ENCODE results near the gene ADAMTSL3. TPM values are rescaled to one million over a fixed set of nuclear protein-coding genes. Genes with fewer than 3 reads are reported as not detected.
"Not testable (repeated sequence)": the region's sequence is repeated elsewhere in the genome, so short reads cannot be mapped to it uniquely, and the experiment has no call there.

ADAMTSL3 gene
- total RNA-seq, 2 donors from 2014 or later = not detected

DNA sequence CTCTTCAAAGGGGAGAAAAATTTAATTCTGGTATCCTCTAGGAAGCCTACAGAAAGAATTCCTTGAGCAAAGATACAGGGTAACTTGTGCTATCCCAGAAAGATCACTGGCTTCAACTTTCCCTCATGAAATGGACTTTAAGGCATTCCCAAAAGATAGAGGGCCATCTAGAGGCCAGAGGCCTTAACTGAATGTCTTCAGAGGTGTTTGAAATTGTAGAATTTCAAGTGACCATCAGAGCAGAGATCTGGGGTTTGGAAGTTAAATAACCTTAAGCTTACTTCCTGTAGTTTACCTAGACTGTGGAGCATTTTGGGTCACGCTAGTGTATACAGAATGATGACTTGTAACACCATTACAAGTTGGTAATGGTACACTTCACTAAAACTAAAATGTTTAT, 400.6 kb downstream of the ADAMTSL3 start:
- not testable (repeated sequence) for ATAC-seq; DNase-seq (ENCODE audit: low spot score in 2 of 2); H3K27ac Mint-ChIP-seq
- Mint-ChIP-seq H3K9me3 (peaks cover 17 to 21% of the 10 kb centered on the region in 2 donors), H3K36me3 (peaks cover 6 to 13% of the 10 kb centered on the region in 2 donors)

DNA sequence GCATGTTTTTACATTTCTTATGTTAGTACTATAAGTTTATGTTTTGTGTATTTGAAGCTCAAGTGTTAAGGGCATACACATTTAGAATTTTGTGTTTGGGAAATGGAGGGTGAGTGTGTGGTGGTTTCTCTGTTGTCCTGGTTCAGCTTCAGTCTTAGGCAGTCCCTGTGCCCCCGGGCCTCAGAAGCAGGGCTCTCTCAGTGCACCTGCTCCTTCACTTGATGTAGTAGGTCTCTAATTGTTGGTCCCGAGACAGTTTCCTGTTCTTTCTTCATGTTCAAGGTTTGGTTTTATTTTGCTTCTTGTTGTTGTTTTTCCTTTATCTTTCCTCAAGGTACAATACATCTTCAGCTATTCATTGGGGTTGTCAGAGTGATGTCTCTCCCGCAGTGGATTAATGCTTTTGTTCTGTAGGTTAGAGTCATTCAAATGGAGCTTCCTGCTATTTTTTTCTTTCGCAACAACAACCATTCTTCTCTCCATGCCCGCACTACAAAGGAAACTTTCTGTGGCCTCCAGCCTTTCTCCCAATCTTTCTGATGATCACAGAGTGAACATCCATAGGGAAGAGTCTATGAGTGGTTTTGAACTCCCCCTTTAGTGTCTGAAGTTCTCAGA, 403.9 kb downstream of the ADAMTSL3 start:
- H3K27ac Mint-ChIP-seq = no peak overlapping the region
- peaks cover 6 to 13% of the 10 kb centered on the region in 2 donors for H3K36me3 Mint-ChIP-seq
- peaks cover 20 to 24% of the 10 kb centered on the region in 2 donors for H3K9me3 Mint-ChIP-seq
- DNase-seq (ENCODE audit: low spot score in 2 of 2) (no peak), ATAC-seq (no peak)

DNA sequence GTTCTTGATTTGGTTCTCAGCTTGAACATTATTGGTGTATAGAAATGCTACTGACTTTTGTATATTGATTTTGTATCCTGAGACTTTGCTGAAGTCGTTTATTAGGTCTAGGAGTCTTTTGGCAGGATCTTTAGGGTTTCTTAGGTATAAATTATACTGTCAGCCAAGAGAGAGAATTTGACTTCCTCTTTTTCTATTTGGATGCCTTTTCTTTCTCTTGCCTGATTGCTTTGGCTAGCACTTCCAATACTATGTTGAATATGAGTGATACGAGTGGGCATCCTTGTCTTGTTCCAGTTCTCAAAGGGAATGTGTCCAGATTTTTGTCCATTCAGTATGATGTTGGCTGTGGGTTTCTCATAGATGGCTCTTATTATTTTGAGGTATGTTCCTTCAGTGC, 409.8 kb downstream of the ADAMTSL3 start:
- not testable (repeated sequence) for DNase-seq (ENCODE audit: low spot score in 2 of 2); H3K27ac Mint-ChIP-seq; ATAC-seq
- H3K36me3 Mint-ChIP-seq = peaks cover 0 to 10% of the 10 kb centered on the region in 2 donors
- H3K9me3 Mint-ChIP-seq = peaks cover 12 to 22% of the 10 kb centered on the region in 2 donors

DNA sequence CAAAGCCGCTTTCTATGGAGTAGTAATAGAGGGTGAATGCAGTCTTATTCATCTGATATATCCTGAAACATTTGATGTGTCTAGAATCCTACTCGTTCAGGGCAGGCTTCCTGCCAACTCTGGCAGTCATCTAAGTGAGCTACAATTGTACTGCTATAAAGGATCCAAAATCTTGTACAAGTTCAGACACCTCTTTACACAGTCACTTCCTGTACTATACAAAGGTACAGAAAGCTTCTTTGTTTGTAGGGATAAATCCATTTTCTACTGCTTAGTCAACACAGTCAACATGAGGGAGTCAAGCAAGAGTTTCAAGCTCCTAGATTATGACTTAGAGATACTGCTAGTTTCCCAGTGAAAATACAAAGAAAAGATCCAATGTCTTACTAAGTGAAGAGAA, 414.8 kb downstream of the ADAMTSL3 start:
- Mint-ChIP-seq H3K9me3 (peaks cover 3 to 13% of the 10 kb centered on the region in 2 donors), H3K36me3 (peaks cover 0 to 16% of the 10 kb centered on the region in 2 donors)
- not testable (repeated sequence) for H3K27ac Mint-ChIP-seq; ATAC-seq; DNase-seq (ENCODE audit: low spot score in 2 of 2)

DNA sequence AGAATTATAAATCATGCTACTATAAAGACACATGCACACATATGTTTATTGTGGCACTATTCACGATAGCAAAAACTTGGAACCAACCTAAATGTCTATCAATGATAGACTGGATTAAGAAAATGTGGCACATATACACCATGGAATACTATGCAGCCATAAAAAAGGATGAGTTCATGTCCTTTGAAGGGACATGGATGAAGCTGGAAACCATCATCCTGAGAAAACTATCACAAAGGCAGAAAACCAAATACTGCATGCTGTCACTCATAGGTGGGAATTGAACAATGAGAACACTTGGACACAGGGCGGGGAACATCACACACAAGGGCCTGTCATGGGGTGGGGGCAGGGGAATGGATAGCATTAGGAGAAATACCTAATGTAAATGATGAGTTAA, 424.1 kb downstream of the ADAMTSL3 start:
- not testable (repeated sequence) for H3K27ac Mint-ChIP-seq; ATAC-seq; H3K36me3 Mint-ChIP-seq; H3K9me3 Mint-ChIP-seq; DNase-seq (ENCODE audit: low spot score in 2 of 2)

DNA sequence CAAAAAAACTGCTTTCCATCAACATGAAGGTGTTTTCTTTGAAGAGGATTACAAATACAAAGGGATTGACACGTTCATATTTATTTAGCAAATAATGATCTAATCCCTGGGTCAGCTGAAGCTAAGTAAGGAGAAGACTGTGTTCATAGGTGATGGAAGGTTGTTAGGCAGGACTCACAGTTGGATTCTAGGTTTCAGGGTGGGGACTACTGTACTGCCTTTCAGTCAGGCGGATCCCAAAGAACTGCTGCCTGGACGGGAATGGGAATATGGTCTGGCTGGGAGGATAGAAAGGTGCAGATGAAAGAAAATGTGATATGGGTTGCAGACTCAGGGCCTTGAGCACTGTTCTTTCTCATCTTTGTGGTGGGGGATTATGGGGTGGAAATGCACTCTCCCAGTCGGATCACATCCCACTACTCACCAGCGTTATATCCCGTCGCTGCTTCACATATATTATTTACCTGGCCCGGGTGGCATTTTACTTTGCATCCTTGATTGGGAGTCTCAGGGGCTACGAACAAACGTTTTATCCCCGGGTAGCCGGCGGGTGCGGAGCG, 425.5 kb downstream of the ADAMTSL3 start:
- not testable (repeated sequence) for ATAC-seq; H3K27ac Mint-ChIP-seq; H3K36me3 Mint-ChIP-seq; H3K9me3 Mint-ChIP-seq; DNase-seq (ENCODE audit: low spot score in 2 of 2)

DNA sequence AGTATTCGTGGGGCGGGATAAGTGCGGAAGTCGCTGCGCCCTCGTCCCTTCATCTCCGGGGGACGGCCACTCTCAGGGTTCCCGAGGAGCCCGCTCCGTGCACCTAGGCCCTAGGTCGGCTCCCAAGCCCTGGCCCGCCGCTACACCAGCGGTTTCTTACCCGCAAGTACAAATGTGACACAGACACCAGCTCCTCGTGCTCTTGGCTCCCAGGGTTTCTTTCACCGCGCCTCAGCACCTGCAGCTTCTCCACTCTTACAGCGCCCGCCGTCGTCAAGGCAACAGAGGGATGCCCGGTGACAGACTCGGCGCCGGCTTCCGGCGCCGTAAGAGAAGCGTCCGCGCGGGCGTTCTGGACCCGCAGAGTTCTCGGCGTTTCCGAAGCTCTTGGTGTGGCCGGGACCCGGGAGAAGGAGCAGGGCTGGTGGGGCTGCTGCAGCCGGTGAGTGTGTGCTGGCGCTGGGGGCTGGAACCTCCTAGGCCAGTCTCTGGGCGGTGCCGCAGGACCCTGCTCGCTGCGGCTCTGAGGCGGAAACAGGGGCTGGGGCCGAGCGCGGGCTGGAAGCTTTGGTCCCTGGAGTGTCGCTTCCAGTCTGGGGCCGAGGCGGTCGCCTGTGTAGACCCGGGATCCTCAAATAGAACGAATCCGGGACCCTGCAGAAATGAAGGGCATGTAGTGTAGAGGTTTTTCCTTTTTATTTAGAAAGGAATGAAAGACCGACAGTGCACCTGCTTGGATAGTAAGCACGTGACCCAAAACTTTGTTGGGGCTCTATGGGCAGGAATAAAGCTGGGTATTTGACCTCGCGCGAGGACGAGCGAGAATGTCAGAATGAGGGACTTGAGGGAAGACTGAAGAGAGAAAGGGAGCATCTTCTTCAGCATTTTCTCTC, 426.2 kb downstream of the ADAMTSL3 start:
- peak in 1 of 2 donors; percentile 61 for DNase-seq (ENCODE audit: low spot score in 2 of 2)
- peak; percentile 87 to 97 for ATAC-seq
- Mint-ChIP-seq H3K9me3 (no peaks in the 10 kb centered on the region), H3K27ac (no peak overlapping the region), H3K36me3 (peaks cover 0 to 4% of the 10 kb centered on the region in 2 donors)

DNA sequence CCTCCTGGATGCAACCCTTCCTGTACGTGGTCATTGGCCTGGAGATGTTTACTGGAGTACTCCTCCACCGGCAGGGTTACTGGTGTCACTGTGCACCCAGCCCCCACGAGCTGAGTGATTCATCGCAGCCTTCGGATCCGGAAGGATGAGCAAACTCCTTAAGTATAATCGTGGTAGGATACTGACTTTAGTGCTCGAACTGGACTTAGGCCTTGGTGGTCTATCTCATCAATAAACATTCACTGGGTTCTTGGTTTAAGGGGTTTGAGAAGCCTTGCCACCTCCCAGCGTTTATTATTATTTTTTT, 426.8 kb downstream of the ADAMTSL3 start:
- not testable (repeated sequence) for H3K27ac Mint-ChIP-seq; H3K36me3 Mint-ChIP-seq; DNase-seq (ENCODE audit: low spot score in 2 of 2); H3K9me3 Mint-ChIP-seq
- ATAC-seq = peak; percentile 28 to 70

DNA sequence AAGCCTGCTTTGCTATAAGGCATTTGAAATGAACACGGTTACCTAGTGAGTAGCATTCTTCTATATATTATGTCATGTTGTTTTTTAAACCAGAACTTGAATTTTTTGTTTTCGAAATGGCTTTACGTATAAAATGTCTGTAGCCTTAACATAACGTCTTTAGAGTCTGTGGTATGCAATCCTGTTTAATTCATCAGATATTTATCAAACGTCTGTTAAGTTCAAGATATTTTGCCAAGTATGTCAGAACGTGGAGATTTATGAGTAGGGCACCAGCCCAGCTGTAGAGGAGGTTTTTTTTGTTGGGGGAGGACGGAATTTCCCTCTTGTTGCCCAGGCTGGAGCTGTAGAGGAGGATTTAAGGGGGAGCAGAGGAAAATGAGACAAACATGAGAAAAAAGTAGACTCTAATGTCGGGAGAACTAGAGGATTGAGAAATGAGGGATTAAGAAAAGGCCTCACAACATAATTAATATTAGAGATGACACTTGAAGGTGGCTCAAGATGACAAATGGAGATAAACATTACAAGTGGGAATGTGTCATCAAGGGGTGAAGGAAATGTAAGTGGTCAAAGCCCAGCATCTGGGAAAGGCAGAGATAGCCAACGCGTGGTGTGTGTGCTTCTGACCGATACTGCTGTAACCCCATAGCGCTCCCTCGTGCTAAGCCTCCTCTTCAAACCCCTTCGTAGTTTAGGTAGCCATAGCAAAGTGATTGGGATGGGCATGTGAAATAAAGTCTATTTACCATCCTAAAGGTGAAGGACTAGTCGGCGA, 427.7 kb downstream of the ADAMTSL3 start:
- Mint-ChIP-seq H3K27ac (no peak overlapping the region), H3K9me3 (no peaks in the 10 kb centered on the region), H3K36me3 (peaks cover 0 to 4% of the 10 kb centered on the region in 2 donors)
- DNase-seq (ENCODE audit: low spot score in 2 of 2) (no peak), ATAC-seq (no peak)

DNA sequence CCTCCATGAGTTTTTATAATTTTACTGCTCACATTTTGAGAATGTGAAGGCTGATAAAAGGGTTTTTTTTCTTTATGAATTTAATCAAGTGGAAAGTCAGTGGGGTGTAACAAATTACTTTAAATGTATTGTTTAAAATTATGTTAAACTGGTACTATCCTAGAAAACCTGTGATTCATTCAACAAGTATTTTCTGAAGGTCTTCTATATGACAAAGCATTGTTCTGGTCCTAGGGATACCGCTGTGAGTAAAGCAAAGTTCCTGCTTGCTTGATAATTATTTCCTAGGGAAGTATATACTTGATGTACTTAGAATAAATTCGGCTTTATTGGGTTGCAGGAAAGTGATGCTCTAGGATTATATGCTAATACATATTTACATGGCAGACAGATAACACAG, 428.8 kb downstream of the ADAMTSL3 start:
- Mint-ChIP-seq H3K36me3 (peaks cover 0 to 4% of the 10 kb centered on the region in 2 donors), H3K9me3 (no peaks in the 10 kb centered on the region), H3K27ac (no peak overlapping the region)
- no peak for DNase-seq (ENCODE audit: low spot score in 2 of 2)
- ATAC-seq = no peak

DNA sequence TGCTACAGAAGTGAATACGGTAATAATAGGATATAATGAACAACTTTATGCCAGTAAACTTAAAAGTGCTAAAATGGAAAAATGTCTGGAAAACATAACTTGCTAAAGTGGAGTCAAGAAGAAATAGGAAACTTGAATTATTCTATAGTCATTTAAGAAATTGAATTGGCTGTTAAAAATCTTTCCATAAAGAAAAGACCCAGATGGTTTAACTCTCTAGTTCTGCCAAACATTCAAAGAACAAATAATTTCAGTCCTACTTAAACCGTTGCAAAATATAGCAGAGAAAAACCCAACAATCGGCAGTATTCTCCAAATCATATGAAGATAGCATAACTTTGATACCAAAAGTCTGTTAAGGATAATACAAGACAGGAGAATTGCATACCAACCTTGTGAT, 432.1 kb downstream of the ADAMTSL3 start:
- H3K36me3 Mint-ChIP-seq; DNase-seq (ENCODE audit: low spot score in 2 of 2); H3K27ac Mint-ChIP-seq; ATAC-seq; H3K9me3 Mint-ChIP-seq: not testable (repeated sequence)

Other genes starting within 250 kb of the ADAMTSL3 start
- not detected for gene SH3GL3, start 206.8 kb upstream of the ADAMTSL3 start, total RNA-seq